GM12864 (cell line): Measurements from ENCODE around the gene PPP1R12A.
"Not testable (repeated sequence)": the region's sequence is repeated elsewhere in the genome, so short reads cannot be mapped to it uniquely, and the experiment has no call there.

Source experiments
- DNase-seq: peaks from one replicate; pipeline ENCODE4 v3.0.0-alpha.2; 2011; ENCODE audit warnings: low read depth
- H3K4me3 ChIP-seq: 2 replicates; pipeline ENCODE4 v1.5.1; 2011; ENCODE audit warnings: mild to moderate bottlenecking, low read depth, low read length, control low read depth
- TF ChIP-seq, protein P1 (sequence below): IDR thresholded peaks from 2 replicates; pipeline ENCODE4 v1.5.1; 2011; ENCODE audit warnings: low read depth, mild to moderate bottlenecking, moderate library complexity, low read length, control low read depth, inconsistent platforms; ENCODE audit errors: missing control alignments

Gene PPP1R12A

DNA sequence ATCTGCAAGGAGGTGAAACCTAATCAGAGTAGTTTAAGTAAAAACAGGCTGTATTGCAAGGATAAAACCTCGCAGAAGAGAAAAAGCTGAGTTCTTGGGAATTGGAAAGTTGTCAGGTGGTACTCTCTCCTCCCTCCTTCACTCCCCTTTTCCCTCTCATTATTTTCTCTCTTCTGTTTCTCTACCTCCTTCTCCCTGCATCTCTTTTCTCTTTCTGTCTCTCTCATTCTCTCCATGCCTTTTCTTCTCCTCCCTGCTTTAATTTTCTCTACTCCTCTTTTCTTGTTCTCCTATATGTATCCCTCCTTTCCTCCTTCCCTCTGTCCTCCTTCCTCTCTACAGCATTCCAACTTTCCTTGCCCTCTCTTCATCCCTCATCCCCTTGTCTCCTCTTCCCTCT, 14.2 kb upstream of the PPP1R12A start:
- TF ChIP-seq, protein P1, sequence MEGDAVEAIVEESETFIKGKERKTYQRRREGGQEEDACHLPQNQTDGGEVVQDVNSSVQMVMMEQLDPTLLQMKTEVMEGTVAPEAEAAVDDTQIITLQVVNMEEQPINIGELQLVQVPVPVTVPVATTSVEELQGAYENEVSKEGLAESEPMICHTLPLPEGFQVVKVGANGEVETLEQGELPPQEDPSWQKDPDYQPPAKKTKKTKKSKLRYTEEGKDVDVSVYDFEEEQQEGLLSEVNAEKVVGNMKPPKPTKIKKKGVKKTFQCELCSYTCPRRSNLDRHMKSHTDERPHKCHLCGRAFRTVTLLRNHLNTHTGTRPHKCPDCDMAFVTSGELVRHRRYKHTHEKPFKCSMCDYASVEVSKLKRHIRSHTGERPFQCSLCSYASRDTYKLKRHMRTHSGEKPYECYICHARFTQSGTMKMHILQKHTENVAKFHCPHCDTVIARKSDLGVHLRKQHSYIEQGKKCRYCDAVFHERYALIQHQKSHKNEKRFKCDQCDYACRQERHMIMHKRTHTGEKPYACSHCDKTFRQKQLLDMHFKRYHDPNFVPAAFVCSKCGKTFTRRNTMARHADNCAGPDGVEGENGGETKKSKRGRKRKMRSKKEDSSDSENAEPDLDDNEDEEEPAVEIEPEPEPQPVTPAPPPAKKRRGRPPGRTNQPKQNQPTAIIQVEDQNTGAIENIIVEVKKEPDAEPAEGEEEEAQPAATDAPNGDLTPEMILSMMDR = no peak
- no peak overlapping the region for H3K4me3 ChIP-seq
- DNase-seq = no peak

DNA sequence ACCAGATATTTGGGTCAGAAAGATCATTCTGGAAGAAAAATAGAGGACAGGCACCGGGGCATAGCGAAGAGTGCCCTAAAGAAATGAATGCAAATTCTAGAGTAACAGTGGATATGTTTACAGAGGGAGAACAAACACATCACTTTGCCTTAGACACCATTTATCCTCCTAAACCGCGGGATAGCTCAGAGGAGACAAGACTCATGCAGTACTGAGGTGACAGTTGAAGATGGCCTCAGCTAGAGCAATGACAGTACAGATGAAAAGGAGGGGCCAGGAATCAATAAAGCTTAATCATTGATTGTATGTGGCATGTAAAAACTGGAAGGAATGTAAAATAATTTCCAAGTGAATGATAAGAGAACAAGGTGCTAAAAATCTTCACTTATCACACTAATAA, 10.5 kb upstream of the PPP1R12A start:
- no peak for DNase-seq
- TF ChIP-seq, protein P1 = no peak
- H3K4me3 ChIP-seq = no peak overlapping the region

GRCh38 chr12:79944565-79944964, 9.7 kb upstream of the PPP1R12A start:
- TF ChIP-seq, protein P1 = no peak
- no peak overlapping the region for H3K4me3 ChIP-seq
- no peak for DNase-seq

DNA sequence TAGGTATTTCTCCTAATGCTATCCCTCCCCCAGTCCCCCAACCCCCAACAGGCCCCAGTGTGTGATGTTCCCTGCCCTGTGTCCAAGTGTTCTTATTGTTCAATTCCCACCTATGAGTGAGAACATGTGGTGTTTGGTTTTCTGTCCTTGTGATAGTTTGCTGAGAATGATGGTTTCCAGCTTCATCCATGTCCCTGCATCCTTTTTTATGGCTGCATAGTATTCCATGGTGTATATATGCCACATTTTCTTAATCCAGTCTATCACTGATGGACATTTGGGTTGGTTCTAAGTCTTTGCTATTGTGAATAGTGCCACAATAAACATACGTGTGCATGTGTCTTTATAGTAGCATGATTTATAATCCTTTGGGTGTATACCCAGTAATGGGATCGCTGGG, 7.9 kb upstream of the PPP1R12A start:
- not testable (repeated sequence) for H3K4me3 ChIP-seq, DNase-seq

DNA sequence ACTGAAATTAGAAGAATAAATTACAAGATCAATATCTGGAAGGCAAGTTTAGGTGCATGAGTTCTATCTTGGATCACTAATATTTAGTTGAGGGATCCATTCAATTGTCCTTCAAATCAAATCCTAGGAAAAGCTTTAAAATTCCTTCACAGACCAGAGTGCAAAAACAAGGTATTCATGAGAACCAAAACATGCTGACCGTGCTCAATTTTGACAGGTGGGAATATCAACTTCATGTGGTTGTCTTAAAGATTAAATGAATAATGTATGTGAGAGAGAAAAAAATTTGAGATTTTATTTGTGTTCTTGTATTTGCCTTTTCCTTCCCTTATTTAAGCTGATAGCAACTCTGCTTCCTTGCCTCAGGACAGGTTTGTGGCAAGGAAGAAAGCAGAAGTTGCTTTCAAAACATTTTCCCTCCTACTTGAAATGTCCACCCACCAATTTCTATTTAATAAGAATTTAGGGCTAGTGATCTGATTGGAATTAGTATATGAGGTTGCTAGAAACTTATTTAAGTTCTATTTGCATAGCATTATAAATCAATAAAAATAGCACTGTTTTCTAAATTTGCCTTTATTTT, 4.9 kb upstream of the PPP1R12A start:
- H3K4me3 ChIP-seq = no peak overlapping the region
- no peak for DNase-seq
- TF ChIP-seq, protein P1 = no peak

DNA sequence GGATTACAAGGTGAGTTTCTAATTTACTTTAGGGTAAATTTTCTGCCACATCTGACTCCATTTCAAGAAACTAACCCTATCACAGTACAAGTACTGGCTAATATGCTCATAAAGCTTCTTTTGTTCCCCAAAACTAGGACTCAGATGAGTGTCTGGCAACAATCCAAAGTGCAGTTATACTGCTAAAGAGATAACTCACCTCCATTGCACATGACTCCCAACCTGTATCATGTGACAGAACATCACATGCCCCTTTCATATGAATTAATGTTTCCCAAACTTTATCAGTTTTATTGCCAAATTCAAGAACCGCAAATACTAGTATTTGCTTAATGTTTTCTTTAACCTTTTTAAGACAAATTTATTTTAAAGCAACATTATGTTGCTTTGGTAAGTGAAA, 3.9 kb upstream of the PPP1R12A start:
- H3K4me3 ChIP-seq = no peak overlapping the region
- no peak for DNase-seq
- TF ChIP-seq, protein P1 = no peak

DNA sequence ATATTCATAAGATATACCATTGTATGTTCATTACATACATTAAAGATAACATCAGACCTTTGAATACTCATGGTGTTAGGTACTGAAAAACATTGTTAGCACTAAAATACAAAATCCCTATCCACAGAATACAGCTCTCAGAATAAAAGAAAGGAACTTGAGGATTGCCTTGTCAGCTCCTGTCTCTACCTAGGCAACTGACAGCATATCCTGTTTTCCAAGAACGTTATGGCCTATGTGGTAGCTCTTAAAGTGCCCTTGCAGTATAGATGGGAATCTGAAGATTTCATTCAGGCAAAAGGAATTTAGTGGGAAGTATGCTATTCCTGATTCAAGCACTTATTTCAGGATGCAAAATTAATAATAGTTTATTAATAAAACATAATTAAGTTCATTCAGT, 1.8 kb upstream of the PPP1R12A start:
- no peak overlapping the region; the same call in 1 of the 2 replicates for H3K4me3 ChIP-seq
- DNase-seq = no peak
- TF ChIP-seq, protein P1 = no peak
